ACC112 (cell line): ENCODE data around the gene TSPAN18.

Experiments used
- H2AFZ ChIP-seq: fragments of 200-600 bp; sonication (generic); one replicate; pipeline ENCODE4 v1.6.0; 2017; ENCODE audit warnings: antibody characterized with exemption, low read length; ENCODE audit not compliant: unreplicated experiment
- H3K27ac ChIP-seq: fragments of 200-600 bp; sonication (generic); 2 replicates; pipeline ENCODE4 v1.5.1; 2014; ENCODE audit warnings: low read depth, mild to moderate bottlenecking, antibody characterized with exemption, low read length, moderate library complexity
- H3K27me3 ChIP-seq: fragments of 200-600 bp; sonication (generic); 2 replicates; pipeline ENCODE4 v1.6.1; 2014; ENCODE audit warnings: mild to moderate bottlenecking, antibody characterized with exemption, low read length, moderate library complexity, mixed read lengths; ENCODE audit not compliant: insufficient read depth
- H3K36me3 ChIP-seq: fragments of 200-600 bp; sonication (generic); 2 replicates; pipeline ENCODE4 v1.6.1; 2016; ENCODE audit warnings: mild to moderate bottlenecking, antibody characterized with exemption, low read length, moderate library complexity, mixed read lengths; ENCODE audit not compliant: insufficient read depth
- H3K4me1 ChIP-seq: fragments of 200-600 bp; sonication (generic); one replicate; pipeline ENCODE4 v1.6.1; 2016; ENCODE audit warnings: low read length, mixed read lengths; ENCODE audit not compliant: insufficient read depth, unreplicated experiment, control insufficient read depth
- H3K4me3 ChIP-seq: fragments of 200-600 bp; sonication (generic); 2 replicates; pipeline ENCODE4 v1.5.1; 2014; ENCODE audit warnings: mild to moderate bottlenecking, low read depth, low read length
- H3K79me2 ChIP-seq: fragments of 200-600 bp; sonication (generic); one replicate; pipeline ENCODE4 v1.6.0; 2016; ENCODE audit warnings: low read length; ENCODE audit not compliant: control insufficient read depth, unreplicated experiment, insufficient read depth

Gene TSPAN18

GRCh38 chr11:44727373-44728287, 868 bp downstream of the TSPAN18 start:
- Histone ChIP-seq H2AFZ (peak overlapping the region; percentile 68), H3K27me3 (peaks cover 51% of the 10 kb centered on the region), H3K36me3 (no peaks in the 10 kb centered on the region), H3K4me3 (peak overlapping the region; percentile 74), H3K4me1 (no peaks in the 10 kb centered on the region), H3K27ac (no peak overlapping the region), H3K79me2 (no peaks in the 10 kb centered on the region)

- Histone ChIP-seq H3K27ac (no peak overlapping the region), H2AFZ (no peak overlapping the region), H3K36me3 (no peaks in the 10 kb centered on the region), H3K27me3 (peaks cover 58% of the 10 kb centered on the region), H3K4me1 (no peaks in the 10 kb centered on the region), H3K79me2 (no peaks in the 10 kb centered on the region), H3K4me3 (no peak overlapping the region)
Observed at GRCh38 chr11:44728491-44728910, 1.7 kb downstream of the TSPAN18 start.

DNA sequence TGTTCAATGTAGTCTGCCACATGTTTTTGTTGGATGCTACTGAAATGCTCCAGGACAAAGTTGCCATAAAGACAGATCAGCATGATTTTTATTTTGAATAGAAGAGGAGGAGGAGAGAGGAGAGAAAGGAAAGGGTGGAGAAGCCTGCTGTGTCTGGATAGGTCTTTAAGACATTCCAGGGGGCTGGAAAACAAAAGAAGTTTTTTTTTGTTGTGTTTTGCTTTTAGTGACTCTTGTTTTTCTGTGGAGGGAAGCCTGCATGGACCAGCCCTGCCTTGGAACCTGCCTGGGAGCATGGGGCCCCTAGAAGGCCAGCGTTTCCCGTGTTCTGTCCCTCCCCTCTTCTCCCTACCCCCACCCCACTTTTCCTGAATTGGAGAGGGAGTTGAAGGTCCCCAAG, 2.3 kb downstream of the TSPAN18 start:
- Histone ChIP-seq H3K27ac (no peak overlapping the region), H3K4me1 (no peaks in the 10 kb centered on the region), H3K36me3 (no peaks in the 10 kb centered on the region), H3K4me3 (no peak overlapping the region), H3K79me2 (no peaks in the 10 kb centered on the region), H2AFZ (no peak overlapping the region), H3K27me3 (peaks cover 58% of the 10 kb centered on the region)

- no peak overlapping the region for H3K4me3 ChIP-seq
- H3K27ac ChIP-seq: no peak overlapping the region
- H3K27me3 ChIP-seq: peaks cover 58% of the 10 kb centered on the region
- H3K4me1 ChIP-seq: no peaks in the 10 kb centered on the region
- H3K79me2 ChIP-seq: no peaks in the 10 kb centered on the region
- no peak overlapping the region for H2AFZ ChIP-seq
- H3K36me3 ChIP-seq: no peaks in the 10 kb centered on the region
Observed at GRCh38 chr11:44729713-44730112, 3.0 kb downstream of the TSPAN18 start.

- H3K27ac ChIP-seq: no peak overlapping the region
- no peak overlapping the region for H3K4me3 ChIP-seq
- no peaks in the 10 kb centered on the region for H3K36me3 ChIP-seq
- H2AFZ ChIP-seq: no peak overlapping the region
- no peaks in the 10 kb centered on the region for H3K4me1 ChIP-seq
- peaks cover 62% of the 10 kb centered on the region for H3K27me3 ChIP-seq
- no peaks in the 10 kb centered on the region for H3K79me2 ChIP-seq
Observed at GRCh38 chr11:44730775-44731174, 4.0 kb downstream of the TSPAN18 start.

DNA sequence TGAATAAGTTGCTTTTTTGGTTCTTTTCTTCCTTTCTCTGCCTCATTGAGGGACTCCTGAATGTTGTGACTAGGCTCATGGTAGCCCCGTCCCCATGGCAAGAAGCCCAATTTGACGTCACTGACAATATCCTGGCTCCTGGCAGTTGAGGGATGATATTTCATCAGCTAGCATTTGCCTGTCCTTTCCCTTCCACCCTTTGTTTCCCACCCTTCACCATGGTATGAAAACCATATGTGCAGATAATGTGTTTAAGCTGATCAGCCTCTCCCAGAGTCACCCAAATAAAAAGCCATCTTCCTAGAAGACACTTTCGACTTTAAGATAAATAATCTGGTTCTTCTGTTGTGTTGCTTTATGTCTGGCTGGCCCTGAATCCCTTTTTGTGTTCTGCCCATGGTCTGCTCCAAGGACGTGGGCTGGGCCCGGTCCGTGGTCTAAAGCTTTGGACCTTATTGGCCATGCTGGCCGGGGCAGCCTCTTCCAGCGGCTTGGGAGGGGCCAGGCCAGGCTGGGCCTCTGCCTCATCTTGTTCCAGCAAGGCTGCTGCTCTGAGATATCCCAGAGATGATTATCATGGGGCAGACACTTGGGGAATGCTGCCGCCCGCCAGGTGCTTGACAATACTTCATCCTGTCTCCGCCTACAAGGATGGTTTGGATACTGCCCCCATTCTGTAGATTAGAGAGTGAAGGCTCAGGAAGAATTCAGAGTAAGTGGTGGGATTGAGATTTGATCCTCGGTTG, 5.1 kb downstream of the TSPAN18 start:
- no peak overlapping the region for H3K27ac ChIP-seq
- H3K36me3 ChIP-seq: no peaks in the 10 kb centered on the region
- no peak overlapping the region for H3K4me3 ChIP-seq
- H3K27me3 ChIP-seq: peaks cover 62% of the 10 kb centered on the region
- H3K4me1 ChIP-seq: no peaks in the 10 kb centered on the region
- no peaks in the 10 kb centered on the region for H3K79me2 ChIP-seq
- no peak overlapping the region for H2AFZ ChIP-seq

DNA sequence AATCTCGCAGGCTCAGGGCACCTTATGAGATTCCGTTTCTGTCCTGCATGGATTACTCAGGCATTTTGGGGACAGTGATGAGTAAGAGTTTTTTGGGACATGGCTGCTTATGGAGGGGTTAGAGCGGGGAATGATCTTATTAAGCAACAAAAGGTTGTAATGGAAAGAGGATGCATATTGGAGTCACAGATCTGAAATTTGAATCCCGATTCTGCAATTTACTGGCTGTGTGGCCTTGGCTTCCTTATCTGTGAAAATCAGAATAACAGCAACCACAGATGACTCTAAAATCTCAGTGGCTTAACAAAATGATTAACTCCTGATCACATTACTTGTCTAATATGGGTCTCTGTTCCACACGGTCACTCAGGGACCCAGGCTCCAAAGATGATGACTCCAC, 5.8 kb downstream of the TSPAN18 start:
- peaks cover 63% of the 10 kb centered on the region for H3K27me3 ChIP-seq
- H2AFZ ChIP-seq: no peak overlapping the region
- no peaks in the 10 kb centered on the region for H3K36me3 ChIP-seq
- no peaks in the 10 kb centered on the region for H3K4me1 ChIP-seq
- no peak overlapping the region for H3K4me3 ChIP-seq
- no peak overlapping the region for H3K27ac ChIP-seq
- no peaks in the 10 kb centered on the region for H3K79me2 ChIP-seq

DNA sequence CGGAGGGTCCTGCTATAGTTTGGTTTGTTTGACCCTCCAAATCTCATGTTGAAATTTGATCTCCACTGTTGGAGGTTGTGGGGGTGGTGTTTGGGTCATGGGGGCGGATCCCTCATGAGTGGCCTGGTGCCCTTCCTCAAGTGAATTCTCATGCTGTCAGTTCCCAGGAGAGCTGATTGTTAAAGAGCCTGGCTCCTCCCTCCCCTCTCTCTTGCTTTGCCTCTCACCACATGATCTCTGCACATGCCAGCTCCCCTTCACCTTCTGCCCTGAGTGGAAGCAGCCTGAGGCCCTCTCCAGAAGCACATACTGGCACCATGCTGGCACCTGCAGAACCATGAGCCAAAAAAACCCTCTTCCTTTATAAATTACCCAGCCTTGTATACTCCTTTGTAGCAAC, 7.1 kb downstream of the TSPAN18 start:
- Histone ChIP-seq H3K27me3 (peaks cover 69% of the 10 kb centered on the region), H3K4me3 (no peak overlapping the region), H3K27ac (no peak overlapping the region), H3K79me2 (no peaks in the 10 kb centered on the region), H3K36me3 (no peaks in the 10 kb centered on the region), H3K4me1 (no peaks in the 10 kb centered on the region), H2AFZ (no peak overlapping the region)

- Histone ChIP-seq H3K79me2 (no peaks in the 10 kb centered on the region), H3K27ac (no peak overlapping the region), H2AFZ (no peak overlapping the region), H3K4me3 (no peak overlapping the region), H3K4me1 (no peaks in the 10 kb centered on the region), H3K27me3 (peaks cover 66% of the 10 kb centered on the region), H3K36me3 (no peaks in the 10 kb centered on the region)
Observed at GRCh38 chr11:44734843-44735381, 8.2 kb downstream of the TSPAN18 start.

DNA sequence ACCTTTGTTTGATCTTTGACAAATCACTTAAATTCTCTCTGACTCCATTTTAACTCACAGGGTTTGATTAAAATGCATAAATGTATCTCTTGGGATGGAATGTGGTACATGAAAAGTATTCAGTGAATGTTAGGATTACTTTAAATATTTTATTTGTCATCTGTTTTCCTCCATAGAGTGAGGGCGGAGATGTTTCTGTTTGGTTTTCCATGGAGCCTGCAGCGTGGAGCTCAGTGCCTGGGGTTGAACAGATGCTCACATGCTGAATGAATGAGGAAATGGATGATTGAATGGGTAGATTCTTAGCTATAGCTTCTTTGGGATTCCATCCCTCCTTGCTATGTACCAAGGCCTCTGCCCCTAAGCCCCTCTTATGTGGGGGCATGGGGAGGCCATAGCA, 10.0 kb downstream of the TSPAN18 start:
- Histone ChIP-seq H3K27me3 (peaks cover 74% of the 10 kb centered on the region), H2AFZ (no peak overlapping the region), H3K4me3 (no peak overlapping the region), H3K4me1 (no peaks in the 10 kb centered on the region), H3K36me3 (no peaks in the 10 kb centered on the region), H3K79me2 (no peaks in the 10 kb centered on the region), H3K27ac (no peak overlapping the region)
